Measurements from ENCODE around the gene RAD51B.

Gene RAD51B

GRCh38 chr14:68460541-68460940 is 641.0 kb downstream of the RAD51B start:
- no peak overlapping the region for H3K4me3 ChIP-seq (replicated peaks; ENCODE audit: low read depth, low read length)
- no peak for DNase-seq (ENCODE audit: low read depth)
- no peak for TF ChIP-seq CTCF (IDR thresholded peaks at IDR 0.05; ENCODE audit: low read length, missing control alignments)

GRCh38 chr14:68461086-68461485 is 641.5 kb downstream of the RAD51B start:
- no peak for TF ChIP-seq CTCF (IDR thresholded peaks at IDR 0.05; ENCODE audit: low read length, missing control alignments)
- no peak overlapping the region for H3K4me3 ChIP-seq (replicated peaks; ENCODE audit: low read depth, low read length)
- no peak for DNase-seq (ENCODE audit: low read depth)

- no peak for DNase-seq (ENCODE audit: low read depth)
Observed at GRCh38 chr14:68462683-68463082, 643.1 kb downstream of the RAD51B start.

GRCh38 chr14:68463299-68463698 is 643.7 kb downstream of the RAD51B start:
- no peak overlapping the region for H3K4me3 ChIP-seq (replicated peaks; ENCODE audit: low read depth, low read length)
- no peak for DNase-seq (ENCODE audit: low read depth)
- TF ChIP-seq CTCF (IDR thresholded peaks at IDR 0.05; ENCODE audit: low read length, missing control alignments) = no peak

More at GRCh38 chr14:68462683-68463082, 643.1 kb downstream of the RAD51B start:
- TF ChIP-seq CTCF (IDR thresholded peaks at IDR 0.05; ENCODE audit: low read length, missing control alignments) = peak; percentile 24
- H3K4me3 ChIP-seq (replicated peaks; ENCODE audit: low read depth, low read length) = no peak overlapping the region

- TF ChIP-seq CTCF (IDR thresholded peaks at IDR 0.05; ENCODE audit: low read length, missing control alignments) = no peak
- no peak for DNase-seq (ENCODE audit: low read depth)
- H3K4me3 ChIP-seq (replicated peaks; ENCODE audit: low read depth, low read length) = no peak overlapping the region
Observed at GRCh38 chr14:68463705-68464374, 644.3 kb downstream of the RAD51B start.

GRCh38 chr14:68464711-68465110 is 645.1 kb downstream of the RAD51B start:
- TF ChIP-seq CTCF (IDR thresholded peaks at IDR 0.05; ENCODE audit: low read length, missing control alignments) = no peak
- DNase-seq (ENCODE audit: low read depth) = no peak
- no peak overlapping the region for H3K4me3 ChIP-seq (replicated peaks; ENCODE audit: low read depth, low read length)

GRCh38 chr14:68466491-68466977 is 647.0 kb downstream of the RAD51B start:
- TF ChIP-seq CTCF (IDR thresholded peaks at IDR 0.05; ENCODE audit: low read length, missing control alignments) = no peak
- DNase-seq (ENCODE audit: low read depth) = peak; percentile 93
- no peak overlapping the region for H3K4me3 ChIP-seq (replicated peaks; ENCODE audit: low read depth, low read length)
